ENCODE measurements around the gene MYOM1.
"Not testable (repeated sequence)": the region's sequence is repeated elsewhere in the genome, so short reads cannot be mapped to it uniquely, and the experiment has no call there.

The MYOM1 gene

GRCh38 chr18:3054780-3055179, 165.0 kb downstream of the MYOM1 start:
- TF ChIP-seq CTCF (IDR thresholded peaks at IDR 0.05; ENCODE audit: borderline replicate concordance, control extremely low read depth, extremely low read depth, insufficient read depth, missing control alignments) = no peak
- in situ Hi-C loops (cut with MboI; ENCODE audit: low sequenced_read_pairs, unreplicated experiment) = no loop called here
- no peak for DNase-seq (ENCODE audit: low spot score)

- TF ChIP-seq CTCF (IDR thresholded peaks at IDR 0.05; ENCODE audit: borderline replicate concordance, control extremely low read depth, extremely low read depth, insufficient read depth, missing control alignments) = no peak
- in situ Hi-C loops (cut with MboI; ENCODE audit: low sequenced_read_pairs, unreplicated experiment) = no loop called here
- no peak for DNase-seq (ENCODE audit: low spot score)
Observed at GRCh38 chr18:3054214-3054613, 165.6 kb downstream of the MYOM1 start.

- no peak for TF ChIP-seq CTCF (IDR thresholded peaks at IDR 0.05; ENCODE audit: borderline replicate concordance, control extremely low read depth, extremely low read depth, insufficient read depth, missing control alignments)
- no peak for DNase-seq (ENCODE audit: low spot score)
- in situ Hi-C loops (cut with MboI; ENCODE audit: low sequenced_read_pairs, unreplicated experiment) = no loop called here
Observed at GRCh38 chr18:3053081-3053480, 166.7 kb downstream of the MYOM1 start.

GRCh38 chr18:3052411-3052758, 167.4 kb downstream of the MYOM1 start:
- in situ Hi-C loops (cut with MboI; ENCODE audit: low sequenced_read_pairs, unreplicated experiment) = no loop called here
- TF ChIP-seq CTCF (IDR thresholded peaks at IDR 0.05; ENCODE audit: borderline replicate concordance, control extremely low read depth, extremely low read depth, insufficient read depth, missing control alignments) = no peak
- no peak for DNase-seq (ENCODE audit: low spot score)

GRCh38 chr18:3051718-3052410, 167.9 kb downstream of the MYOM1 start:
- DNase-seq (ENCODE audit: low spot score) = no peak
- TF ChIP-seq CTCF (IDR thresholded peaks at IDR 0.05; ENCODE audit: borderline replicate concordance, control extremely low read depth, extremely low read depth, insufficient read depth, missing control alignments) = no peak
- in situ Hi-C loops (cut with MboI; ENCODE audit: low sequenced_read_pairs, unreplicated experiment) = no loop called here

- DNase-seq (ENCODE audit: low spot score); in situ Hi-C loops (cut with MboI; ENCODE audit: low sequenced_read_pairs, unreplicated experiment): not testable (repeated sequence)
Observed at GRCh38 chr18:3049897-3050454, 169.8 kb downstream of the MYOM1 start.

GRCh38 chr18:3048820-3049349, 170.9 kb downstream of the MYOM1 start:
- TF ChIP-seq CTCF (IDR thresholded peaks at IDR 0.05; ENCODE audit: borderline replicate concordance, control extremely low read depth, extremely low read depth, insufficient read depth, missing control alignments) = no peak
- in situ Hi-C loops (cut with MboI; ENCODE audit: low sequenced_read_pairs, unreplicated experiment) = no loop called here
- DNase-seq (ENCODE audit: low spot score) = no peak
